ENCODE data around the gene MYH9. TPM values are rescaled to one million over a fixed set of nuclear protein-coding genes. Genes with fewer than 3 reads are reported as not detected.

MYH9 gene
- total RNA-seq, 1 experiment from 2014 or later = 258 TPM

DNA sequence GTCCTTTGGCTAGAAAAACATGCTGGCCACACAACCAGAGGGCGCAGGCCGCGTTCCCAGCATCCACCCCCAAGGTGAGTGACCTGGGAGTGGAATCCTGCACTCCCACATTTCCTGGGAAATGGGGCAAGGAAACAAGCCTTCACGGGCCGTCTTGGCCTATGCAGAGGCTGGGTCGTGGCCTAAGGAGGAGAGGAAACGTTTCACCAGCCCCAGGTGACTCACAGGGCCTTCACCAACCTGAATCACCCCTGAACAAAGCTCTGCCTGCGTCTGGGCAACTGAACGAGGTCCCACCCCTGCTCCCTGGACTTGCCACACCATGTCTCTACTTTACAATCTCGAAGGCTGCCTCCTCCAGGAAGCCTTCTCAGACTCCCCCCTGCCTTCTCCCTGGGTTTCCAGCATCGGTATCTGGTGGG, 13.2 kb downstream of the MYH9 start (continued):
- TF ChIP-seq TCF7L2 (IDR thresholded peaks at IDR 0.05; ENCODE audit: borderline replicate concordance, extremely low read depth, insufficient read depth, insufficient read length) (no peak), SP1 (IDR thresholded peaks at IDR 0.05; ENCODE audit: low read depth) (peak; percentile 67)

DNA sequence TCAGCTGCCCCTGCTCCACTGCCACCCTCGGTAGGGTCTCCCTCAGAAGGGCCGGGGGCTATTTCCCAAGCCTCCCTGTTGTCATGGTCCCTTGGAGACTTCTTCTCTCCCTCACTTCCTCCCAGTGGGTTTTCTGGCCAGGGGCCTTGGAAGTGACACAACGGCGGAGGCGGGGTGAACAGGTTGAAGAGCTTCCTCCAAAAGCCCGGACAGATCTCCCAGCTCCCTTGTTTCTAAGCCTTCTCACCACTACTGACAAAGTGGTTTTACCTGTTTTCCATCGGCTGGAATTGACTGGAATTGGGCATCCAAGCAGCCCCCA, 14.5 kb downstream of the MYH9 start:
- no peak for ATAC-seq
- Histone ChIP-seq H3K4me2 (ENCODE audit: low read length) (peak overlapping the region; percentile 75), H3K4me1 (ENCODE audit: control insufficient read depth in 1 of 2, insufficient read depth in 2 of 2, low read length in 2 of 2) (peaks cover 83 to 94% of the 10 kb centered on the region in 2 experiments), H3K9me2 (ENCODE audit: insufficient read depth) (no peaks in the 10 kb centered on the region), H3K9me3 (ENCODE audit: control insufficient read depth in 1 of 2, insufficient read depth in 1 of 2, low read depth in 1 of 2, low read length in 2 of 2) (no peaks in the 10 kb centered on the region), H3K79me2 (ENCODE audit: insufficient read depth, low read length) (peaks cover 100% of the 10 kb centered on the region), H3K27ac (ENCODE audit: low read depth, low read length) (peak overlapping the region; percentile 27), H4K20me1 (ENCODE audit: insufficient read depth) (peaks cover 15% of the 10 kb centered on the region; the same call in 1 of the 2 replicates), H3K4me3 (replicated peaks in 1 of 2; ENCODE audit: low read depth in 1 of 2, low read length in 2 of 2) (no peak overlapping the region), H3K36me3 (ENCODE audit: control insufficient read depth in 1 of 2, insufficient read depth in 2 of 2, low read length in 2 of 2) (peaks cover 0 to 5% of the 10 kb centered on the region in 2 experiments; a peak in 1 of 4 replicates), H2AFZ (ENCODE audit: low read depth, low read length, poor library complexity, severe bottlenecking) (no peak overlapping the region), H3K27me3 (ENCODE audit: insufficient read depth, low read length) (no peaks in the 10 kb centered on the region), H3K9ac (ENCODE audit: low read length) (no peak overlapping the region; the same call in 1 of the 2 replicates)
- TF ChIP-seq ZBTB33 (IDR thresholded peaks at IDR 0.05; ENCODE audit: extremely low read depth, insufficient replicate concordance, low read length) (no peak), RAD21 (IDR thresholded peaks at IDR 0.05; ENCODE audit: low read depth) (no peak), POLR2A (IDR thresholded peaks at IDR 0.05; ENCODE audit: borderline replicate concordance, extremely low read depth, insufficient read depth, insufficient read length) (no peak), EZH2 (IDR thresholded peaks at IDR 0.05) (no peak)
- TF ChIP-seq, protein P1, sequence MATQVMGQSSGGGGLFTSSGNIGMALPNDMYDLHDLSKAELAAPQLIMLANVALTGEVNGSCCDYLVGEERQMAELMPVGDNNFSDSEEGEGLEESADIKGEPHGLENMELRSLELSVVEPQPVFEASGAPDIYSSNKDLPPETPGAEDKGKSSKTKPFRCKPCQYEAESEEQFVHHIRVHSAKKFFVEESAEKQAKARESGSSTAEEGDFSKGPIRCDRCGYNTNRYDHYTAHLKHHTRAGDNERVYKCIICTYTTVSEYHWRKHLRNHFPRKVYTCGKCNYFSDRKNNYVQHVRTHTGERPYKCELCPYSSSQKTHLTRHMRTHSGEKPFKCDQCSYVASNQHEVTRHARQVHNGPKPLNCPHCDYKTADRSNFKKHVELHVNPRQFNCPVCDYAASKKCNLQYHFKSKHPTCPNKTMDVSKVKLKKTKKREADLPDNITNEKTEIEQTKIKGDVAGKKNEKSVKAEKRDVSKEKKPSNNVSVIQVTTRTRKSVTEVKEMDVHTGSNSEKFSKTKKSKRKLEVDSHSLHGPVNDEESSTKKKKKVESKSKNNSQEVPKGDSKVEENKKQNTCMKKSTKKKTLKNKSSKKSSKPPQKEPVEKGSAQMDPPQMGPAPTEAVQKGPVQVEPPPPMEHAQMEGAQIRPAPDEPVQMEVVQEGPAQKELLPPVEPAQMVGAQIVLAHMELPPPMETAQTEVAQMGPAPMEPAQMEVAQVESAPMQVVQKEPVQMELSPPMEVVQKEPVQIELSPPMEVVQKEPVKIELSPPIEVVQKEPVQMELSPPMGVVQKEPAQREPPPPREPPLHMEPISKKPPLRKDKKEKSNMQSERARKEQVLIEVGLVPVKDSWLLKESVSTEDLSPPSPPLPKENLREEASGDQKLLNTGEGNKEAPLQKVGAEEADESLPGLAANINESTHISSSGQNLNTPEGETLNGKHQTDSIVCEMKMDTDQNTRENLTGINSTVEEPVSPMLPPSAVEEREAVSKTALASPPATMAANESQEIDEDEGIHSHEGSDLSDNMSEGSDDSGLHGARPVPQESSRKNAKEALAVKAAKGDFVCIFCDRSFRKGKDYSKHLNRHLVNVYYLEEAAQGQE (IDR thresholded peaks at IDR 0.05; ENCODE audit: low read depth) = no peak
- TF ChIP-seq, protein P2, sequence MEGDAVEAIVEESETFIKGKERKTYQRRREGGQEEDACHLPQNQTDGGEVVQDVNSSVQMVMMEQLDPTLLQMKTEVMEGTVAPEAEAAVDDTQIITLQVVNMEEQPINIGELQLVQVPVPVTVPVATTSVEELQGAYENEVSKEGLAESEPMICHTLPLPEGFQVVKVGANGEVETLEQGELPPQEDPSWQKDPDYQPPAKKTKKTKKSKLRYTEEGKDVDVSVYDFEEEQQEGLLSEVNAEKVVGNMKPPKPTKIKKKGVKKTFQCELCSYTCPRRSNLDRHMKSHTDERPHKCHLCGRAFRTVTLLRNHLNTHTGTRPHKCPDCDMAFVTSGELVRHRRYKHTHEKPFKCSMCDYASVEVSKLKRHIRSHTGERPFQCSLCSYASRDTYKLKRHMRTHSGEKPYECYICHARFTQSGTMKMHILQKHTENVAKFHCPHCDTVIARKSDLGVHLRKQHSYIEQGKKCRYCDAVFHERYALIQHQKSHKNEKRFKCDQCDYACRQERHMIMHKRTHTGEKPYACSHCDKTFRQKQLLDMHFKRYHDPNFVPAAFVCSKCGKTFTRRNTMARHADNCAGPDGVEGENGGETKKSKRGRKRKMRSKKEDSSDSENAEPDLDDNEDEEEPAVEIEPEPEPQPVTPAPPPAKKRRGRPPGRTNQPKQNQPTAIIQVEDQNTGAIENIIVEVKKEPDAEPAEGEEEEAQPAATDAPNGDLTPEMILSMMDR (IDR thresholded peaks at IDR 0.05 in 2 of 3, conservative IDR thresholded peaks at IDR 0.05 in 1 of 3; ENCODE audit: borderline replicate concordance in 1 of 3, insufficient read depth in 1 of 3, low read depth in 2 of 3, low read length in 2 of 3) = no peak
- no peak for DNase-seq (ENCODE audit: low read depth, low spot score)
- ChIA-PET CTCF (interaction anchor here (1.3 kb wide), 1 partner anchor 8 kb away, joined by 4 read pairs; no protein-coding TSS in a partner anchor), POLR2A (interaction anchor here (1.0 kb wide), 2 partner anchors 10 to 79 kb away, joined by 3 to 4 read pairs; no protein-coding TSS in a partner anchor), RAD21 (ENCODE audit: low non-redundant PET in 1 of 2, low total read pairs in 2 of 2, uncharacterized antibody in 2 of 2, unreplicated experiment in 2 of 2) (no interaction called here)
- BruUV-seq (replicated peaks) = no TSS peak
- intact Hi-C loops (cut with micrococcal nuclease) = loop anchor here (5.0 kb wide), 1 partner anchor 99 kb away; no protein-coding TSS in a partner anchor

All from HCT116 (cell line).